Neural progenitor cell (in vitro differentiated cells): ENCODE measurements around the gene CDA. TPM values are rescaled to one million over a fixed set of nuclear protein-coding genes. Genes with fewer than 3 reads are reported as not detected.

Source experiments
- DNase-seq: peaks from one replicate; pipeline ENCODE4 v3.0.0-alpha.2; 2016; ENCODE audit warnings: low spot score
- H2AFZ ChIP-seq: fragments of 200-600 bp; sonication (generic); replicated peaks from 2 replicates; pipeline ENCODE4 v1.6.1; 2016; ENCODE audit warnings: antibody characterized with exemption
- H3F3A ChIP-seq: fragments of 200-600 bp; sonication (generic); 2 replicates; pipeline ENCODE4 v1.6.1; 2016; ENCODE audit warnings: antibody characterized with exemption, low read depth
- H3K27ac ChIP-seq: fragments of 200-600 bp; sonication (generic); 2 replicates; pipeline ENCODE4 v1.5.1; 2016; ENCODE audit warnings: mild to moderate bottlenecking
- H3K27me3 ChIP-seq: fragments of 200-600 bp; sonication (generic); 2 replicates; pipeline ENCODE4 v1.6.1; 2016; ENCODE audit warnings: mild to moderate bottlenecking, moderate library complexity
- H3K36me3 ChIP-seq: fragments of 200-600 bp; sonication (generic); 2 replicates; pipeline ENCODE4 v1.5.1; 2016
- H3K4me1 ChIP-seq: fragments of 200-600 bp; sonication (generic); 2 replicates; pipeline ENCODE4 v1.6.1; 2016; ENCODE audit warnings: mixed run types
- H3K4me2 ChIP-seq: fragments of 200-600 bp; sonication (generic); 2 replicates; pipeline ENCODE4 v1.6.1; 2016
- H3K4me3 ChIP-seq: fragments of 200-600 bp; sonication (generic); 2 replicates; pipeline ENCODE4 v1.5.1; 2016
- H3K79me2 ChIP-seq: fragments of 200-600 bp; sonication (generic); 2 replicates; pipeline ENCODE4 v1.6.1; 2016; ENCODE audit warnings: low read depth
- H3K9ac ChIP-seq: fragments of 200-600 bp; sonication (generic); 2 replicates; pipeline ENCODE4 v1.6.1; 2016
- H3K9me3 ChIP-seq: fragments of 200-600 bp; sonication (generic); 2 replicates; pipeline ENCODE4 v1.5.1; 2016; ENCODE audit warnings: low read depth
- H4K20me1 ChIP-seq: fragments of 200-600 bp; sonication (generic); 2 replicates; pipeline ENCODE4 v1.6.1; 2016; ENCODE audit warnings: low read depth
- H3K27ac Mint-ChIP-seq: 3 replicates; pipeline ENCODE4 v1.8.0; 2021; ENCODE audit warnings: mixed read lengths
- H3K27me3 Mint-ChIP-seq: 2 replicates; pipeline ENCODE4 v1.8.0; 2022; ENCODE audit warnings: low read depth, mild to moderate bottlenecking, inconsistent platforms, moderate library complexity, mixed read lengths; ENCODE audit not compliant: insufficient read depth
- H3K36me3 Mint-ChIP-seq: 3 replicates; pipeline ENCODE4 v1.8.0; 2021; ENCODE audit warnings: mixed read lengths
- H3K4me1 Mint-ChIP-seq: 3 replicates; pipeline ENCODE4 v1.8.0; 2021; ENCODE audit warnings: mixed read lengths
- H3K4me3 Mint-ChIP-seq: 3 replicates; pipeline ENCODE4 v1.8.0; 2021; ENCODE audit warnings: mild to moderate bottlenecking, moderate library complexity, mixed read lengths
- H3K9me3 Mint-ChIP-seq: 3 replicates; pipeline ENCODE4 v1.8.0; 2020; ENCODE audit warnings: mixed read lengths
- EZH2 ChIP-seq: fragments of 200-600 bp; sonication (generic); IDR thresholded peaks from 2 replicates; pipeline ENCODE4 v1.6.1; 2017; ENCODE audit warnings: antibody characterized with exemption, mild to moderate bottlenecking, moderate library complexity
- EZH2phosphoT487 ChIP-seq: fragments of 200-600 bp; sonication (generic); IDR thresholded peaks from 2 replicates; pipeline ENCODE4 v1.6.1; 2017; ENCODE audit warnings: antibody characterized with exemption
- total RNA-seq: library from RNA; depleted of rRNA; stranded (reverse); fragments of >200 nt; gene quantifications from 2 replicates; pipeline ENCODE4 v1.2.3, GENCODE V29; 2015; ENCODE audit warnings: low replicate concordance
- TF ChIP-seq, protein P1 (sequence below): fragments of 200-600 bp; sonication (generic); IDR thresholded peaks from 2 replicates; pipeline ENCODE4 v1.5.1; 2017; ENCODE audit warnings: antibody characterized with exemption, mild to moderate bottlenecking

Gene CDA
- total RNA-seq, 1 donor from 2014 or later: 0.64 TPM

DNA sequence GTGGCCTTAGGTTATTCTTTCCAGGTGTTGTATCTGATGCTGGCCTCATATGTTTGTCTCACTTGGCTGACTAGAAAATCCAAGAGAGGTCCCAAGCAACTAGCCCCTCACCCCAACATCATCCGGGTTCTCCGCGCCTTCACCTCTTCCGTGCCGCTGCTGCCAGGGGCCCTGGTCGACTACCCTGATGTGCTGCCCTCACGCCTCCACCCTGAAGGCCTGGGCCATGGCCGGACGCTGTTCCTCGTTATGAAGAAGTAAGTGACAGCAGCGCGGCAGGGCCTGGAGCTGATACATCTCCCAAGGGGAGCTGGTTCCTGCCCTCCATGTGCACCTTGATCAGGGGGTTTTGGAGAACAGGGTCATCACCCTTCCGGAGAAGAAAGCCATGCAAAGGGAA lies 55.5 kb downstream of the CDA start:
- H3K4me3 ChIP-seq: no peak overlapping the region
- H4K20me1 ChIP-seq: no peaks in the 10 kb centered on the region
- Mint-ChIP-seq H3K27me3 (peaks cover 2% of the 10 kb centered on the region), H3K27ac (no peak overlapping the region), H3K4me1 (no peaks in the 10 kb centered on the region), H3K9me3 (no peaks in the 10 kb centered on the region), H3K36me3 (no peaks in the 10 kb centered on the region), H3K4me3 (no peak overlapping the region)
- no peak overlapping the region for H2AFZ ChIP-seq
- no peaks in the 10 kb centered on the region for H3K4me1 ChIP-seq
- no peak overlapping the region for H3K27ac ChIP-seq
- H3K27me3 ChIP-seq: no peaks in the 10 kb centered on the region
- DNase-seq: no peak
- no peak overlapping the region for H3K4me2 ChIP-seq
- no peak overlapping the region for H3K9ac ChIP-seq
- H3K79me2 ChIP-seq: no peaks in the 10 kb centered on the region
- TF ChIP-seq EZH2: no peak
- TF ChIP-seq, protein P1, sequence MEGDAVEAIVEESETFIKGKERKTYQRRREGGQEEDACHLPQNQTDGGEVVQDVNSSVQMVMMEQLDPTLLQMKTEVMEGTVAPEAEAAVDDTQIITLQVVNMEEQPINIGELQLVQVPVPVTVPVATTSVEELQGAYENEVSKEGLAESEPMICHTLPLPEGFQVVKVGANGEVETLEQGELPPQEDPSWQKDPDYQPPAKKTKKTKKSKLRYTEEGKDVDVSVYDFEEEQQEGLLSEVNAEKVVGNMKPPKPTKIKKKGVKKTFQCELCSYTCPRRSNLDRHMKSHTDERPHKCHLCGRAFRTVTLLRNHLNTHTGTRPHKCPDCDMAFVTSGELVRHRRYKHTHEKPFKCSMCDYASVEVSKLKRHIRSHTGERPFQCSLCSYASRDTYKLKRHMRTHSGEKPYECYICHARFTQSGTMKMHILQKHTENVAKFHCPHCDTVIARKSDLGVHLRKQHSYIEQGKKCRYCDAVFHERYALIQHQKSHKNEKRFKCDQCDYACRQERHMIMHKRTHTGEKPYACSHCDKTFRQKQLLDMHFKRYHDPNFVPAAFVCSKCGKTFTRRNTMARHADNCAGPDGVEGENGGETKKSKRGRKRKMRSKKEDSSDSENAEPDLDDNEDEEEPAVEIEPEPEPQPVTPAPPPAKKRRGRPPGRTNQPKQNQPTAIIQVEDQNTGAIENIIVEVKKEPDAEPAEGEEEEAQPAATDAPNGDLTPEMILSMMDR: no peak
- no peak for TF ChIP-seq EZH2phosphoT487
- H3K9me3 ChIP-seq: no peaks in the 10 kb centered on the region
- H3K36me3 ChIP-seq: no peaks in the 10 kb centered on the region
- no peaks in the 10 kb centered on the region for H3F3A ChIP-seq

DNA sequence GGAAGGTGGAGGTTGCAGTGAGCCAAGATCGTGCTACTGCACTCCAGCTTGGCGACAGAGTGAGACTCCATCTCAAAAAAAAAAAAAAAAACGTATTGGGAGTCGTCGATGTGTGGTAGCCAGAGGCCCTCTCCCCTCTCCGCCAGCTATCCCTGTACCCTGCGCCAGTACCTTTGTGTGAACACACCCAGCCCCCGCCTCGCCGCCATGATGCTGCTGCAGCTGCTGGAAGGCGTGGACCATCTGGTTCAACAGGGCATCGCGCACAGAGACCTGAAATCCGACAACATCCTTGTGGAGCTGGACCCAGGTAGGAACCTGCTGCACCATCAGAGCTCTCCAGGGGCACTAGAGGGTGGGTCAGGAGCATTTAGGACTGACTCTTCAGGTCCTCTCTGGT lies 56.5 kb downstream of the CDA start:
- H3K4me2 ChIP-seq: no peak overlapping the region
- no peaks in the 10 kb centered on the region for H3K27me3 ChIP-seq
- H3K4me1 ChIP-seq: no peaks in the 10 kb centered on the region
- no peaks in the 10 kb centered on the region for H3K9me3 ChIP-seq
- H4K20me1 ChIP-seq: no peaks in the 10 kb centered on the region
- peaks cover 2% of the 10 kb centered on the region for H3K27me3 Mint-ChIP-seq
- no peak overlapping the region for H3K27ac Mint-ChIP-seq
- no peaks in the 10 kb centered on the region for H3K9me3 Mint-ChIP-seq
- H3K79me2 ChIP-seq: no peaks in the 10 kb centered on the region
- no peak for DNase-seq
- H3K4me3 ChIP-seq: no peak overlapping the region
- H3K4me1 Mint-ChIP-seq: no peaks in the 10 kb centered on the region
- peaks cover 7% of the 10 kb centered on the region for H3K36me3 Mint-ChIP-seq
- H3K9ac ChIP-seq: no peak overlapping the region
- H3F3A ChIP-seq: no peaks in the 10 kb centered on the region
- H3K4me3 Mint-ChIP-seq: no peak overlapping the region
- no peak overlapping the region for H2AFZ ChIP-seq
- H3K36me3 ChIP-seq: no peaks in the 10 kb centered on the region
- H3K27ac ChIP-seq: no peak overlapping the region
- TF ChIP-seq EZH2phosphoT487 (no peak), EZH2 (no peak)
- TF ChIP-seq, protein P1: no peak

DNA sequence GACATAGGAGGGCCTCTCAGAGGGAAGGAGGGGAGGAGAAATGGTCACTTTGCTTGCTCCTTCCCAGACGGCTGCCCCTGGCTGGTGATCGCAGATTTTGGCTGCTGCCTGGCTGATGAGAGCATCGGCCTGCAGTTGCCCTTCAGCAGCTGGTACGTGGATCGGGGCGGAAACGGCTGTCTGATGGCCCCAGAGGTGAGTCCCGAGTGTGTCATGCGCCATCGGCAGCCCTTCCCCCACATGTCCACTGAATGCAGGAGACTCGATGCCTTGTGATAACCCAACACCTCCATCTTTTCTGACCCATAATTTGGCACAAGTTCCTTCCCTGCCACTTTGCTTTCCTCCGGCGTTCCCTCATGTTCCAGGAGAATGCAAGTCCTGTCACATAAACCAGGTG lies 59.5 kb downstream of the CDA start:
- no peaks in the 10 kb centered on the region for H3K4me1 ChIP-seq
- TF ChIP-seq, protein P1: no peak
- TF ChIP-seq EZH2phosphoT487 (no peak), EZH2 (no peak)
- Mint-ChIP-seq H3K36me3 (peaks cover 24% of the 10 kb centered on the region), H3K9me3 (no peaks in the 10 kb centered on the region), H3K4me1 (no peaks in the 10 kb centered on the region), H3K4me3 (no peak overlapping the region), H3K27me3 (no peaks in the 10 kb centered on the region), H3K27ac (no peak overlapping the region)
- H3K4me3 ChIP-seq: no peak overlapping the region
- H3K9ac ChIP-seq: no peak overlapping the region
- no peaks in the 10 kb centered on the region for H3K27me3 ChIP-seq
- no peaks in the 10 kb centered on the region for H4K20me1 ChIP-seq
- H3K27ac ChIP-seq: no peak overlapping the region
- no peak overlapping the region for H2AFZ ChIP-seq
- no peaks in the 10 kb centered on the region for H3F3A ChIP-seq
- DNase-seq: no peak
- H3K9me3 ChIP-seq: no peaks in the 10 kb centered on the region
- H3K79me2 ChIP-seq: no peaks in the 10 kb centered on the region
- H3K4me2 ChIP-seq: no peak overlapping the region
- no peaks in the 10 kb centered on the region for H3K36me3 ChIP-seq

DNA sequence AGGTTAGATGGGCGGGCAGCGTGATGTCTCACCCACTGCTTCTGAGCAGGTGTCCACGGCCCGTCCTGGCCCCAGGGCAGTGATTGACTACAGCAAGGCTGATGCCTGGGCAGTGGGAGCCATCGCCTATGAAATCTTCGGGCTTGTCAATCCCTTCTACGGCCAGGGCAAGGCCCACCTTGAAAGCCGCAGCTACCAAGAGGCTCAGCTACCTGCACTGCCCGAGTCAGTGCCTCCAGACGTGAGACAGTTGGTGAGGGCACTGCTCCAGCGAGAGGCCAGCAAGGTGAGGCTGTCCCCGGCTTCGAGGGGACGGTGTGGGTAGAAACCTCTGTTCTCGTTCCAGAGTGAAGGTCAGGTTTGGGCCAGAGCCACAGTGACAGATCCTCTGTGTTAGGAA lies 60.0 kb downstream of the CDA start:
- H3K36me3 Mint-ChIP-seq: peaks cover 24% of the 10 kb centered on the region

More for the DNA sequence above, 60.0 kb downstream of the CDA start:
- Histone ChIP-seq H3K27ac (no peak overlapping the region), H3K36me3 (no peaks in the 10 kb centered on the region), H3K4me3 (no peak overlapping the region), H3K9me3 (no peaks in the 10 kb centered on the region), H3K27me3 (no peaks in the 10 kb centered on the region), H4K20me1 (no peaks in the 10 kb centered on the region), H2AFZ (no peak overlapping the region), H3K4me1 (no peaks in the 10 kb centered on the region), H3K79me2 (no peaks in the 10 kb centered on the region), H3K9ac (no peak overlapping the region), H3F3A (no peaks in the 10 kb centered on the region), H3K4me2 (no peak overlapping the region)
- no peak overlapping the region for H3K4me3 Mint-ChIP-seq
- H3K9me3 Mint-ChIP-seq: no peaks in the 10 kb centered on the region
- DNase-seq: no peak
- TF ChIP-seq, protein P1: no peak
- no peak for TF ChIP-seq EZH2
- TF ChIP-seq EZH2phosphoT487: no peak
- H3K4me1 Mint-ChIP-seq: no peaks in the 10 kb centered on the region
- no peak overlapping the region for H3K27ac Mint-ChIP-seq
- H3K27me3 Mint-ChIP-seq: no peaks in the 10 kb centered on the region
